GM11168 (cell line): ENCODE measurements around the gene OMP.
"Not testable (repeated sequence)": the region's sequence is repeated elsewhere in the genome, so short reads cannot be mapped to it uniquely, and the experiment has no call there.

Experiments used
- in situ Hi-C: fragments of 300-500 bp; cut with MboI; formaldehyde crosslinking; loops from one replicate; pipeline ENCODE4 v1.12.0; 2022; ENCODE audit warnings: low sequenced_read_pairs; ENCODE audit not compliant: unreplicated experiment

OMP gene

DNA sequence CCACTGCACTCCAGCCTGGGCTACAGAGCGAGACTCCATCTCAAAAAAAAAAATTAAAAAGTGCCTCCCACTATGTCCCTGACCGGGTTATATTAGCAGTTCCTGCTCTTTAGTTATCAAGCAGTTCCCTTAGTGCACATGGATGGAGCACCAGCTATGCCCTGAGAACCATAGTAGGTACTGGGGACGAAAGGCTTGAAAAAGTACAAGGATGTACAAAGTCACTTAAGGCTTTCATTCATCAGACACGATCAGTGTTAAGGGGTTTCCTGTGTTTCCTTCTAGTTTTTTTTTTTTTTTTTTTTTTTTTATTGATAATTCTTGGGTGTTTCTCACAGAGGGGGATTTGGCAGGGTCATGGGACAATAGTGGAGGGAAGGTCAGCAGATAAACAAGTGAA, 5.5 kb upstream of the OMP start:
- in situ Hi-C loops = not testable (repeated sequence)

DNA sequence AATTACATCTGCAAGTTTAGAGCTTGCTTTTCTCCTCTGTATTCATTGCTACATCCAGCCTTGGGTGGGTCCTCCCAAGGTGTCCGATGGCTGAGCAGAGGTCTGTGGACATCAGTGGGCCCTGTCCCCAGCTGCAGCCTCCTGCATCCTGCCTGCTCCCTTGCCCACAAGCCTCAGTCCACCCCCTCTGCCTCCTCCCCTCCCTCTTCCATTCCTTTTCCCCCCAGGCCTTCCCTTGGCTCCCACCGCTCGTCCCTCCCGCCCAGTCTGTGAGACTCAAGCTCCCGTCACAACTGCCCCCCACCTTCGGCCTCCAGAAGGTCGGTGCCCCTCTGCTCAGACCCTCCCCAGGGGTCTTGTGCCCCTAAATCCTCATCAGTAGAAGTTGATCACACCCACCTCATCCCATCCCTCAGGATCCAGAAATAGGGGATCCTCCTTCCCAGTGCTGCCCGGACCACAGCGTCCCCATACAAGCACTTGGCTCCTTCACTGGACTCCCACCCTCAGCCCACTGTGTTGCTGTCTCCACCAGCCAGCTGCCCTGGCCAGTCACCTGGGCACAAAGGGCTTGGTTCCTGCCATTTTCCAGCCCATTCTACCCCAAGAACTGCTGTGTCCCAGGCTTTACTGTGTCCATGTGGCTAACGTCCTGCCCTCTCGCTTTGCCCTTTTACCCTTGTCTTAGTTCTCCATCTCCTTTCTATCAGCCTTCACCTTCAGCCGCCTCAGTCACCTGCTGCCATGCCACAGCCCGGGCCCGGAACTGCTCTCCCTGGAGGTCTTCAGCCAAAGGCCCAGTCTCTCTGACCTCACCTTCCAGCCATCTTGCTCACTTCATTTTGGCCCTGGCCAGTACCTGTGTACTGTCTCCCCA, 2.2 kb upstream of the OMP start:
- in situ Hi-C loops = no loop called here

GRCh38 chr11:77101043-77101537, 1.6 kb upstream of the OMP start:
- in situ Hi-C loops = no loop called here

GRCh38 chr11:77103319-77103718, 679 bp downstream of the OMP start:
- in situ Hi-C loops = no loop called here

DNA sequence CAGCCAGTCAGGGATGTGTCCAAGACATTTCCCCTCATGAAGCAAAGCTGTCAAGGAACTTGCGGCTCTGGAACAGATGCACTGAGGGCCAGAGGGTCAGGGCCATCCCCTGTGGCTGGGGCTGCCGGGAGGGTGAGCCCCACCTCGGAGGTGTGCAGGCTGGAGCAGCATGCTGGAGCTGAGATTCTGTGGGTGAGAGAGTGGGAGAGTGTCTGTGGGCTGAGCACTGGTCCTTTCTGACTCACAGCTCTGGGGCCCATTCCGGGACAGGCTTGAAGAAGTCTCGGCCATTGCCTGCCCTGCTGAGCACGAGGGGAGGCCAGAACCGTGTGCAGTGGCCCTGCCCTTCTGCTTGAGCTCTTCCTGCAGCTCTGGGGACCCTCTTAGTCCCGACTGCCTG, 2.1 kb downstream of the OMP start:
- in situ Hi-C loops = no loop called here

GRCh38 chr11:77106321-77106720, 3.7 kb downstream of the OMP start:
- in situ Hi-C loops = no loop called here

GRCh38 chr11:77106759-77107158, 4.1 kb downstream of the OMP start:
- in situ Hi-C loops = no loop called here

- in situ Hi-C loops = no loop called here
Measured at GRCh38 chr11:77107950-77108349, 5.3 kb downstream of the OMP start.

- in situ Hi-C loops = no loop called here
Measured at GRCh38 chr11:77108436-77108835, 5.8 kb downstream of the OMP start.

DNA sequence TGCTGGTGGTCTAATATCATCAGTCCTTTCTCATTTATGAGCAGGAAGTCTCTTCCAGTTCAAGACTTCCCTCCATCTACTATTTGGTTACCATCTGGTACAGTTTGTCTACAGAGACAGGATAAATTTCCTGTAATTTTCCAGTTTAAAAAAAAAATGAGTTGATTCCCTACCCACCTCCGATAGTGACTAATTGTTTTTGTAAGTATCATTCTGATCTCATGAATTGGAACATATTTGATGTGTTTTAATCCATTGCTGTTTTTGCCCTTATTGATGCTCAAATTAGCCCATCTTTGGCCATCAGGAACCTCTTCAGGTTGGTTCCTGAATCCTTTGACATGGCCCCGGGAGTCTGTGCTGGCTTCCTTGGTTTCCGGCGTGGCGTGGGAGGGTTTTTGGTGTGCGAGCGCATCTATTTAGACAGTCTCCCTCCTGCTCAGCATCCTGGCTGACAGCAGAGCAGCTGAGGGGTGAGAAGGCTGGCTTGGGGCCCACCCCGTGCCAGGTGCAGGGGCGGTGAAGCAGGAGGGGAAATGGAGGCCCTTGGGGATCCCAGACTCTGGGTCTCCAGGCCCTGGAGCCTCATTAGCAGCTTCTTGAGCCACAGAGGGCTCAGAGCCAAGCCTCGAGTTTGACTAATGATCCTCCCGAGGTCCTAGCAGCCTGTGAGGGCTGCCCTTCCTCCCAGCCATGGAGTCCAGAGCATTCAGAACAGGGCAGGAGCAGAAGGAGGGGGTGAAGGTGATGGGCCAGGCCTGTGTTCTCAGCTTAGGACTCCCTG, 6.8 kb downstream of the OMP start:
- in situ Hi-C loops = no loop called here

GRCh38 chr11:77110836-77111235, 8.2 kb downstream of the OMP start:
- in situ Hi-C loops = no loop called here

DNA sequence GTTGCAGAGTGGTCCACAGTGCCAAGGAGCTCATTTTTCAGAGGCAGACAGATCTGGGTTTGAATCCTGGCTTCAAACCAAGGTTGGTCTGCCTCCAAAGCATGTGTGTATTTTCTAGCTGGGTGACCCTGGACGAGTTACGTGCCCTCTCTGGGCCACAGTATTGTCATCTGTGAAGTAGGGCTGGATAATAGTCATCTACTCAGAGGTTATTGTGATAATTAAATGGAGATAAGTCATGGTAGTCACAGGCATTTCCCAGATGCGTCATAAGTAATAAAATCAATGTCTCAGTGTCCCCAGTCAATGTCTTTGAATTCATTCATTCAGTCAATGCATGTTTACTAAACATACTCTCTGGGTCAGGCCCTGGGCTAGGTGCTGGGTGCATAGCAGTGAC, 8.6 kb downstream of the OMP start:
- in situ Hi-C loops = no loop called here

- in situ Hi-C loops = no loop called here
Measured at GRCh38 chr11:77111946-77112345, 9.3 kb downstream of the OMP start.

GRCh38 chr11:77112641-77113381, 10.2 kb downstream of the OMP start:
- in situ Hi-C loops = no loop called here

GRCh38 chr11:77113382-77114088, 10.9 kb downstream of the OMP start:
- in situ Hi-C loops = no loop called here

GRCh38 chr11:77114089-77114463, 11.4 kb downstream of the OMP start:
- in situ Hi-C loops = no loop called here

- in situ Hi-C loops = no loop called here
Measured at GRCh38 chr11:77115181-77115611, 12.6 kb downstream of the OMP start.

DNA sequence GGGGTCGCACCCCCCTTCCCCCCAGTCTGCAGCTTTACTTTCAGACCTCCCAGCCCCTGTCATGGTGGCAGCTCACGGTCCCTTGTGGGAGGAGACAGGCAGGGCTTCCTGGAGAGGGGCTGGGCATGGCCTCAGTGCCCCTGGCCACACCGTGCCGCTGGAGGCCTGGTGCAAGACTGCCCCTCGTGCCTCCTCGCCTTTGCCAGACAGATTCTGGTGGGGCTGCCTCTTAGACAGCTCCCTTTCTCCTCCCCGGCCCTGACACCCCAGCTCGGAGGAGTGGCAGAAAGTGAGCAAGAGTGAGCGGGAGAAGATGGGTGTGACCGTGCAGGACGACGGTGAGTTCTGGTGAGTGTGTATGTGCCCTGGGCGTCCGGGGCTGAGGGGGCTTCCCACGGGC, 13.3 kb downstream of the OMP start:
- in situ Hi-C loops = no loop called here

GRCh38 chr11:77117492-77117891, 14.9 kb downstream of the OMP start:
- in situ Hi-C loops = no loop called here

DNA sequence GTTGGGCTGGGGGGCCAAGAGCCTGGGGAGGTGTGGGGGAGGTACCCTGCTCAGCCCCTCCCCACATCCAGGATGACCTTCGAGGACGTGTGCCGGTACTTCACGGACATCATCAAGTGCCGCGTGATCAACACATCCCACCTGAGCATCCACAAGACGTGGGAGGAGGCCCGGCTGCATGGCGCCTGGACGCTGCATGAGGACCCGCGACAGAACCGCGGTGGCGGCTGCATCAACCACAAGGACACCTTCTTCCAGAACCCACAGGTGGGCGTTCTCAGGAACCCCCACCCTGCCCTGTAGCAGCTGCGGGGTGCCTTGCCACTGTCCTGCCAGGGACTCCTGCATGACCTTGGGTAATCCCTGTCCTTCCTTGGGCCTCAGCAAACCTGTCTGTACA, 15.4 kb downstream of the OMP start:
- in situ Hi-C loops = no loop called here
